Measurements from ENCODE around the gene TSPO2.

GRCh38 chr6:41033776-41034175, 8.5 kb upstream of the TSPO2 start:
- TF ChIP-seq CTCF (conservative IDR thresholded peaks at IDR 0.05; ENCODE audit: low read depth, low read length) (no peak), EZH2 (IDR thresholded peaks at IDR 0.05; ENCODE audit: borderline replicate concordance, low read depth, low read length, poor library complexity, severe bottlenecking) (no peak)
